Measurements from ENCODE around the gene C11orf68.
"Not testable (repeated sequence)": the region's sequence is repeated elsewhere in the genome, so short reads cannot be mapped to it uniquely, and the experiment has no call there.

Gene C11orf68

GRCh38 chr11:65918211-65919140 is at the start of gene C11orf68:
C11orf68 (minus strand) TSS chr11:65919062; CDS start chr11:65919031, 31 bp downstream.
- DNase-seq (ENCODE audit: low spot score): no peak

- DNase-seq (ENCODE audit: low spot score): no peak
These were observed 48.6 kb upstream of the C11orf68 start for GRCh38 chr11:65967329-65967934.

GRCh38 chr11:65965986-65966762 is 47.3 kb upstream of the C11orf68 start:
- no peak for DNase-seq (ENCODE audit: low spot score)

GRCh38 chr11:65964906-65965305 is 46.0 kb upstream of the C11orf68 start:
- no peak for DNase-seq (ENCODE audit: low spot score)

- no peak for DNase-seq (ENCODE audit: low spot score)
These were observed 43.3 kb upstream of the C11orf68 start for GRCh38 chr11:65962141-65962564.

GRCh38 chr11:65961267-65962140 is 42.6 kb upstream of the C11orf68 start, which contains the start of gene SART1:
SART1 (plus strand) TSS chr11:65961734; CDS start chr11:65961781, 47 bp downstream.
- peak; percentile 98 for DNase-seq (ENCODE audit: low spot score)

GRCh38 chr11:65960824-65961266 is 42.0 kb upstream of the C11orf68 start:
- DNase-seq (ENCODE audit: low spot score): no peak

- DNase-seq (ENCODE audit: low spot score): no peak
These were observed 40.0 kb upstream of the C11orf68 start for GRCh38 chr11:65958774-65959420.

- DNase-seq (ENCODE audit: low spot score): no peak
These were observed 39.4 kb upstream of the C11orf68 start for GRCh38 chr11:65958291-65958690.

- no peak for DNase-seq (ENCODE audit: low spot score)
These were observed 35.9 kb upstream of the C11orf68 start for GRCh38 chr11:65954771-65955170.

GRCh38 chr11:65953471-65953870 is 34.6 kb upstream of the C11orf68 start:
- no peak for DNase-seq (ENCODE audit: low spot score)

GRCh38 chr11:65952052-65952521 is 33.2 kb upstream of the C11orf68 start:
- no peak for DNase-seq (ENCODE audit: low spot score)

- DNase-seq (ENCODE audit: low spot score): not testable (repeated sequence)
These were observed 32.8 kb upstream of the C11orf68 start for GRCh38 chr11:65951641-65952040.

- DNase-seq (ENCODE audit: low spot score): not testable (repeated sequence)
These were observed 31.8 kb upstream of the C11orf68 start for GRCh38 chr11:65950711-65951110.

- DNase-seq (ENCODE audit: low spot score): no peak
These were observed 28.8 kb upstream of the C11orf68 start for GRCh38 chr11:65947603-65948125.

GRCh38 chr11:65947133-65947532 is 28.3 kb upstream of the C11orf68 start:
- DNase-seq (ENCODE audit: low spot score): no peak

GRCh38 chr11:65946655-65947054 is 27.8 kb upstream of the C11orf68 start:
- DNase-seq (ENCODE audit: low spot score): no peak

GRCh38 chr11:65945941-65946558 is 27.2 kb upstream of the C11orf68 start:
- DNase-seq (ENCODE audit: low spot score): no peak

- no peak for DNase-seq (ENCODE audit: low spot score)
These were observed 26.6 kb upstream of the C11orf68 start, which contains the start of gene TSGA10IP for GRCh38 chr11:65945430-65945911. TSGA10IP (plus strand) TSS chr11:65945480; CDS start chr11:65945676, 196 bp downstream.

GRCh38 chr11:65944767-65945166 is 25.9 kb upstream of the C11orf68 start:
- DNase-seq (ENCODE audit: low spot score): no peak

Data from activated CD4-positive, alpha-beta T cell treated with anti-CD3 and anti-CD28 coated beads, Interleukin-2, Interleukin-4, amounts not matched to agents 100 ng/mL and 50 ng/mL, durations not matched to agents 16 hours and 8 hours (primary cell).